ES-I3 (cell line): ENCODE results near the gene WFDC6.

Experiments used
- H3K36me3 ChIP-seq: 2 replicates; pipeline ENCODE4 v1.6.1; 2013; ENCODE audit warnings: mild to moderate bottlenecking, low read length, control low read depth, moderate library complexity; ENCODE audit not compliant: insufficient read depth
- H3K4me1 ChIP-seq: 2 replicates; pipeline ENCODE4 v1.6.1; 2013; ENCODE audit warnings: mild to moderate bottlenecking, control low read depth, low read length; ENCODE audit not compliant: insufficient read depth
- H3K9ac ChIP-seq: 2 replicates; pipeline ENCODE4 v1.6.1; 2013; ENCODE audit warnings: low read depth, mild to moderate bottlenecking, low read length, moderate library complexity
- H3K9me3 ChIP-seq: 2 replicates; pipeline ENCODE4 v1.6.1; 2013; ENCODE audit warnings: mild to moderate bottlenecking, low read length, moderate library complexity; ENCODE audit not compliant: control insufficient read depth, insufficient read depth

The WFDC6 gene

GRCh38 chr20:45547206-45547770 is 8.0 kb upstream of the WFDC6 start, which contains the start of gene EPPIN:
TSS of gene EPPIN (minus strand) at chr20:45547401. CDS start at chr20:45547357, 44 bp downstream.
- H3K9ac ChIP-seq: no peak within 1 kb of the TSS
- no peaks in the 10 kb centered on the region for H3K36me3 ChIP-seq
- H3K4me1 ChIP-seq: peaks cover 4% of the 10 kb centered on the region; the same call in 1 of the 2 replicates
- H3K9me3 ChIP-seq: no peaks in the 10 kb centered on the region

DNA sequence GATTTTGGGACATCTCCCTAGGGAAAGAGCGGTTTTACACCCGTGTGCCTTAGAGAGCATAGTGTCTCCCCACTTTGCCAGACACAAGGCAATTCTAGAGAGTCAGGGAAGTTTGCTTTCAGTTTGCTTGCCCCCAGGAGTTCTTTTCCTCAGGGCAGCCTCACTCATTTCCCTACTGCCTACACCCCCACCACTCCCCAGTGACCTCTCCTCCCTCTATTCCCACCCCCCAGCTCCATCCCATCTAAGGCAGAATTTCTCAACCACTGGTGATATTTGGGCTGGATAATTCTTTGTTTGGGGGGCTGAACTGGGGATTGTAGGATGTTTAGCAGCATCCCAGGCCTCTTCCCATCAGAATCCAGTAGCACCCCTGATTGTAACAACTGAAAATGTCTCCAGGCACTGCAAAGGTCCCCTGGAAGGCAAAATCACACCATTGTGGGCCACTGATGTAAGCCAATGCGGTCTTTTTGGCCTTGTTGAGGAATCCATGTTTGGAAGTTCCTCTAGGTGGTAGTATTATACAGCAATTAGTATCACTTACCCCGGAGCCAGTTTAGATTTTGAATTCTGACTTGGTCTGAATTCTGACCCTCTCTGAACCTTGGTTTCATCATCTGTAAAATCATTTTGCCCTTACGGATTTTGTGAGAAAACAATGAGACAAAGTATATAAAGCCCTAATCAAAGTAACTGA is 6.6 kb upstream of the WFDC6 start:
- H3K9ac ChIP-seq: no peak overlapping the region
- H3K36me3 ChIP-seq: no peaks in the 10 kb centered on the region

GRCh38 chr20:45545351-45545750 is 6.1 kb upstream of the WFDC6 start:
- Histone ChIP-seq H3K4me1 (peaks cover 4% of the 10 kb centered on the region; the same call in 1 of the 2 replicates), H3K9ac (no peak overlapping the region), H3K36me3 (no peaks in the 10 kb centered on the region), H3K9me3 (no peaks in the 10 kb centered on the region)

More for the DNA sequence above, 6.6 kb upstream of the WFDC6 start:
- peaks cover 4% of the 10 kb centered on the region; the same call in 1 of the 2 replicates for H3K4me1 ChIP-seq
- no peaks in the 10 kb centered on the region for H3K9me3 ChIP-seq

DNA sequence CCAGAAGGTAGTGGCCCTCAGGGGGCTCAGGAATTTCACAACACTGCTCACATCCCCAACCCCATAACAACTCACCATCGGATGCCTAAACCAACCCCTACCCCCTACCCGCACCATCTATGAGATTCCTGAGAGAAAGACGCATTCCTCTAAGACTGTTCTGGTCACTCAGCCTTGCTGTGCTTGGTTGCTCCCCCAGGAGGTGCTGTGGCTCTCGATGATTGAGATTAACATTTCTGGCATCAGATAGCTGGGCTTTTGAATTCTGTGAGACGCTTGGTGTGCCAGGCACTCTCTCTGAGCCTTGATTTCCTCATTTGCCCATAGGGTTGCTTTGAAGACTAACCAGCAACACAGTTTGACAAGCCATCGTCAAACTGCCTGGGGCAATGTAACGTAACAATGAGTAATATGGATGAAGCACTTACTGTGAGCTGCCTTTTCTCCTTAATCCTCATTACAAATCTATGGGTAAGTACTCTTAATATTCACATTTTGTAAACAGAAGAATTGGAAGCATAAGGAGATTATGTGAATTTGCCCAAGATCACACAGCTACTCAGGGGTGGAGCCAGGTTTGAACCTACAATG is 978 bp downstream of the WFDC6 start:
- Histone ChIP-seq H3K9me3 (no peaks in the 10 kb centered on the region; the same call in 1 of the 2 replicates), H3K4me1 (no peaks in the 10 kb centered on the region), H3K9ac (no peak overlapping the region), H3K36me3 (no peaks in the 10 kb centered on the region)

- Histone ChIP-seq H3K36me3 (no peaks in the 10 kb centered on the region), H3K9ac (no peak overlapping the region), H3K4me1 (no peaks in the 10 kb centered on the region), H3K9me3 (no peaks in the 10 kb centered on the region)
Measured at GRCh38 chr20:45527294-45527693, 12.0 kb downstream of the WFDC6 start.

DNA sequence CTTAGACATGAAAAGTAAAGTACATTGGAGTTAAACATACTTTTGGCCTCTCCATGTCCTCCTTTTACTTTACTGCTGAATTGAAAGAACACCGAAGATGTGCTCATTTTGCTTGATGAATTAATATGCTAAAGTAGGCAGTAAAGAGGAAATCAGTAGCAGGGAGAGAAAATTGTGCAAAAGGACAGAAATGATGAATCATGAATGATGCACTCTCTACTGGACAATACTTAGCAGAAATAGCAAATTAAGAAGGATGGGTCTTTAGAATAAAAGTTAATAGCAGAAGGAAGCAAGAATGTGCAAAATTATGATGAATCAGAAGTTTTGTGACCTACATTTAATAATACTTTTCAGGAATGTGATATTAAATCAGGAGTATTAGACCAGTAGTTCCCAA is 15.5 kb downstream of the WFDC6 start:
- Histone ChIP-seq H3K9me3 (no peaks in the 10 kb centered on the region), H3K9ac (no peak overlapping the region), H3K4me1 (no peaks in the 10 kb centered on the region), H3K36me3 (no peaks in the 10 kb centered on the region)

GRCh38 chr20:45518282-45518681 is 21.0 kb downstream of the WFDC6 start:
- Histone ChIP-seq H3K36me3 (no peaks in the 10 kb centered on the region), H3K9ac (no peak overlapping the region), H3K9me3 (no peaks in the 10 kb centered on the region), H3K4me1 (0 out of 2 replicates have a peak, but pooled peaks cover 4% of the 10 kb centered on the region)

DNA sequence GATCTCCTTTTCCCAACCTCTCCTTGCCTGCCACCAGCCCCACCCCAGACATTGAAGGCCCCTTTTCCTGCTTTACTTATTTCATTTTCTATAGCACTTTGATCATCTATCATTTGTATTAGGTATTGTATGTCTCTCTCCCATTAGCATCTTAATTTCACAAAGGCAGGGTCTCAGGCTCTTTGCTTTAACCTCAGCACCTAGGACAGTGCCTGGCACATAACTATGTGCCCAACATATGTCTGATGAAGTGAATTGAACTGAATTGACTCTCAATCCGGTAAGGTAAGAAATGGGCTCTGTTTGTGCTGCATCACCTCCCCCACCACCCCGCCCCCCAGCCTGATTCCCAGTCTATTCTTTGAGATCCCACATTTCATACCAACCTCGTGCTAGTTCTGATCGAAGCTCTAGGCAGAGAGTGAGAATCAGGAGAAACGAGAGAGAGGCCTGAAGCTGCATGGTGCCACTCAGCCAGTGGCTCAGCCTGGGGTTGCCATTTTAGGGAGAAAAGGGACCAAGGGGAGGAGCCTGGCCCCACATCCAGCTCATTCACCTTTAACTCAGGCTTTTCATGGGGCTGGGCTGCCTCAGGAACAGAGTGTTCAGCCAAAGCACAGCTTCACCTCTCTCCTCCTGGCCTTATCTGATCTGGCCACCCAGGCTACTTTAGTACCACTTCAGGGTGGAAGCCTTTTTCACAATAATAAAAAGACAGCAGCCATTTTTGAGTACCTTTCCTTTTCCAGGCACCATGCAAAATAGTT is 24.0 kb downstream of the WFDC6 start, which contains the start of gene SPINT3:
Gene SPINT3, minus strand, starts transcription at position 476 of the 767 bp plus-strand sequence. Its CDS starts 14 bp downstream, at position 462.
- Histone ChIP-seq H3K4me1 (0 out of 2 replicates have a peak, but pooled peaks cover 4% of the 10 kb centered on the region), H3K9ac (no peak within 1 kb of the TSS), H3K36me3 (no peaks in the 10 kb centered on the region), H3K9me3 (no peaks in the 10 kb centered on the region)

DNA sequence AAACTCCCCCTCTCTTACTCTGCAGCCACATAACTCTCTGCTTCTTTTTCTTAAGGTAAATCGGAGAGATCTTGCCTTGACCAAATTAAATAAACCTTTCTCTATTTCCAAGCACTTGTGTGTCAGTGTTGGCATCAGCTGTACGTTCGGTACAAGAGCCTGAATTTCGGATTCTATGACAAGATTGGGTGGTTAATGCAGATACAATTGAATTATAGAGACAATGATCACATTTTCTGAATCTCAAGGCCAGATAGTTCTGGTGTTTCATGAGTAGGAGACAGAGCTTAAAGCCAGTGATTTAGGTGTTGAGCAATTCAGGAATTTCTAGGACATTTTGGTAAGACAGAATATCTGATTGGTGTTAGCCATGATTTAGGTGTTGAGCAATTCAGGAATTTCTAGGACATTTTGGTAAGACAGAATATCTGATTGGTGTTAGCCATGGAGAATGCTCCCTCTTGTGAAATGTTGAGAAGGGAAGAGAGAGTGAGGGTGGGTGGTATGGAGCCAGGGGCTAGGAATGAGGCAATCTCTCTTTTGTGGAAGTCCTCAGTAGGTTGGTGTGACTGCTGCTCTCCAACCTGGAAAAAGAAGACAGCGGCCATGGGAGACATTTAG is 28.9 kb downstream of the WFDC6 start:
- Histone ChIP-seq H3K9me3 (no peaks in the 10 kb centered on the region), H3K4me1 (no peaks in the 10 kb centered on the region), H3K36me3 (no peaks in the 10 kb centered on the region), H3K9ac (no peak overlapping the region)

GRCh38 chr20:45509091-45509490 is 30.2 kb downstream of the WFDC6 start:
- H3K4me1 ChIP-seq: no peaks in the 10 kb centered on the region
- no peak overlapping the region for H3K9ac ChIP-seq
- no peaks in the 10 kb centered on the region for H3K9me3 ChIP-seq
- H3K36me3 ChIP-seq: no peaks in the 10 kb centered on the region

DNA sequence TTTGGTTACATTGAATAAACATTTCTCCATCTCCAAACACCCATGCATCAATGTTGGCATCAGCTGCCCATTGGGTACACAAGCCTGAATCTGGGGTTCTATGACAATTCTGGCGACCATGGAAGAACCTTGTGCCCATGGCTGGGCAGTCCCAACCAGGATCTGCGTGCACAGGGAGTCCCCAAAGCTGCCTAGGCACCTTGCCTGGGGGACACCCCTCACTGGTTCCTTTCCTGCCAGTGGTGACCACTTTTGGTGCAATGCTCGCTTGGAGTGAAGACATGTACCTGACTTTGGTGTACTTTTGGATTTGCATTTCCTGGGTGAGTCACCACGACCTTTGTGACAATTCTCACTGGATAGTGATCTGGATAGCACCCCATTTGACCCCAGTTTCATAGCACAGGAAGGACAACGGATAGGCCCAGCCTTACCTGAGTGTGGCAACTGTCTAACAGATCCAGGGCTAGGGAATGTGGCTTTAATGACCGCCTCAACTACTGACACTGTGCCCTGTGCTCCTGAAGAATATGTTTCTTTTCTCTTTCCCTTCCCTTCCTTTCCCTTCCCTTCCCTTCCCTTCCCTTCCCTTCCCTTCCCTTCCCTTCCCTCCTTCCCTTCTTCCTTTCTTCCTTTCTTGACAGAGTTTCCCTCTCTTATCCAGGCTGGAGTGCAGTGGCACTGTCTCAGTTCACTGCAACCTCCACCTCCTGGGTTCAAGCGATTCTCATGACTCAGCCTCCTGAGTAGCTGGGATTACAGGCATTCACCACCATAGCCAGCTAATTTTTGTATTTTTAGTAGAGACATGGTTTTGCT is 31.0 kb downstream of the WFDC6 start:
- Histone ChIP-seq H3K9ac (no peak overlapping the region), H3K9me3 (no peaks in the 10 kb centered on the region), H3K36me3 (no peaks in the 10 kb centered on the region), H3K4me1 (no peaks in the 10 kb centered on the region)

DNA sequence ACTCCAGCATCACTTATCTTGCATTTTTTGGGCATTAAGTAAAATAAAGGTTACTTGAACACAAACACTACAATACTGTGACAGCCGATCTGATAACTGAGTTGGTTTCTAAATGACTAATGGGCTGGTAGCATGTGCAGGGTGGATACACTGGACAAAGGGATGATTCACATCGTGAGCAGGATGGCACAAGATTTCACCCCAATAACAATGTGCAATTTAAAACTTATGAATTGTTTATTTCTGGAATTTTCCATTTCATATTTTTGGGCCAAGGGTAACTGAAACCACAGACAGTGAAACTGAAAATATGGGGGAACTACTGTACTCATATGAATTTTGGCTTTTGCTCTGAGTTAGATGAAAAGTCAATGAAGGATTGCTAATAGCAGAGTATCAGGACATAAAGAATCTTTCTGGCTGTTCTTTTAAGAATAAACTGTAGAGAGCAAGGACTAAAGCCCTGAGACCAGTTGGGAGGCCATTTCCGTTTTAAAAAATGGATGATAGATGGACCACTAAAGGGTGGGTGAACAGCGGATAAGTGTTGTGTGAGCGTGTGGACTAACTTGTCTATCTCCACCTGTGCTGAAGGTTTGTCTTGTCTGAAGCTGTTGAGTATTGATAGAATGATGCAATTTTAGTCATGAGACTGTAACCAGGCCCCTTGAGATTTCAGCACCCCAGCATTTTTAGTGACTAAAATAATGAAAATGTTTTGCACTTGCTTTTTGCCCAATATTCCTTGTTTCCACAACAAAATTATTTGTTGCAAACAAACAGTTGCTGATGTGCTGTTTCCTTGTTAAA is 32.1 kb downstream of the WFDC6 start:
- H3K9ac ChIP-seq: no peak overlapping the region
- H3K4me1 ChIP-seq: no peaks in the 10 kb centered on the region
- H3K36me3 ChIP-seq: no peaks in the 10 kb centered on the region; the same call in 1 of the 2 replicates
- no peaks in the 10 kb centered on the region for H3K9me3 ChIP-seq

DNA sequence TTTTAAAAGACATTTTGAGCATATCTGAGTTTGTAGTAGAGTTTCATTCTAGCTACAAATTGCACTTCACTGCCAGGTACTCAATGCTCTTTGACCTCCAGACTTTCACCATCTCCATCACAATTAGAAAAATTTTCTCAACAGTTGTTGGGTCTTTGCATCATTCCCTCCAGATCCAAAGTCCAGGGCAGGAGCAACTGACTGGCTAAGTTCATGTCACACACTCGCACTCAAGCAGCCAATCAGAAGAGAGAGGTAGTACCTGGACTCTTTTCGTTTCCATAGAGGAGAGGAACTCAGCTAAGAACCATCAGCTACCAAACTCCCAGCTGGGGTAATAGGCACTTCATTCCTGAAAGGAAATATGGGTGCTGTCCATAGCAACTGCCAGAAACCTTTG is 32.9 kb downstream of the WFDC6 start:
- H3K36me3 ChIP-seq: no peaks in the 10 kb centered on the region; the same call in 1 of the 2 replicates
- no peaks in the 10 kb centered on the region for H3K9me3 ChIP-seq
- no peak overlapping the region for H3K9ac ChIP-seq
- no peaks in the 10 kb centered on the region for H3K4me1 ChIP-seq
